GM23338 (cell line): Measurements from ENCODE around the gene PCSK7. TPM values are rescaled to one million over a fixed set of nuclear protein-coding genes. Genes with fewer than 3 reads are reported as not detected.

Source experiments
- ATAC-seq: fragments of 200-7000 bp; cut with Tn5 transposase; 3 replicates; pipeline ENCODE4 v1.9.1; 2020
- DNase-seq: peaks from one replicate; pipeline ENCODE4 v3.0.0-alpha.2; 2015; ENCODE audit warnings: low spot score
- H2AFZ ChIP-seq: fragments of 200-600 bp; sonication (generic); 2 replicates; pipeline ENCODE4 v1.8.0; 2016; ENCODE audit warnings: antibody characterized with exemption, mild to moderate bottlenecking, moderate library complexity
- H3F3A ChIP-seq: fragments of 200-600 bp; sonication (generic); replicated peaks from 2 replicates; pipeline ENCODE4 v1.8.0; 2017; ENCODE audit warnings: antibody characterized with exemption, mixed run types, low read depth
- H3K27ac ChIP-seq: fragments of 200-600 bp; sonication (generic); 2 replicates; pipeline ENCODE4 v1.6.1; 2016; ENCODE audit warnings: low read depth
- H3K27me3 ChIP-seq: fragments of 200-600 bp; sonication (generic); 2 replicates; pipeline ENCODE4 v1.8.0; 2016; ENCODE audit warnings: mild to moderate bottlenecking, mixed run types, moderate library complexity; ENCODE audit not compliant: insufficient read depth
- H3K36me3 ChIP-seq: fragments of 200-600 bp; sonication (generic); 2 replicates; pipeline ENCODE4 v1.8.0; 2016; ENCODE audit warnings: mild to moderate bottlenecking; ENCODE audit not compliant: insufficient read depth
- H3K4me1 ChIP-seq: fragments of 200-600 bp; sonication (generic); 2 replicates; pipeline ENCODE4 v1.8.0; 2016; ENCODE audit warnings: mild to moderate bottlenecking, moderate library complexity; ENCODE audit not compliant: insufficient read depth
- H3K4me2 ChIP-seq: fragments of 200-600 bp; sonication (generic); 2 replicates; pipeline ENCODE4 v1.7.1; 2017; ENCODE audit warnings: mixed run types
- H3K4me3 ChIP-seq: fragments of 200-600 bp; sonication (generic); 2 replicates; pipeline ENCODE4 v1.6.1; 2016; ENCODE audit warnings: mixed run types
- H3K79me2 ChIP-seq: fragments of 200-600 bp; sonication (generic); replicated peaks from 2 replicates; pipeline ENCODE4 v1.8.0; 2017; ENCODE audit warnings: mild to moderate bottlenecking; ENCODE audit not compliant: insufficient read depth
- H3K9me2 ChIP-seq: fragments of 200-600 bp; sonication (generic); 2 replicates; pipeline ENCODE4 v1.8.0; 2017; ENCODE audit not compliant: insufficient read depth
- H4K20me1 ChIP-seq: fragments of 200-600 bp; sonication (generic); replicated peaks from 2 replicates; pipeline ENCODE4 v1.8.0; 2017; ENCODE audit warnings: mild to moderate bottlenecking; ENCODE audit not compliant: insufficient read depth
- H3K27ac Mint-ChIP-seq: 2 replicates; pipeline ENCODE4 v1.8.0; 2020; ENCODE audit warnings: inconsistent platforms, mild to moderate bottlenecking, moderate library complexity, mixed read lengths
- H3K27me3 Mint-ChIP-seq: 3 replicates; pipeline ENCODE4 v1.8.0; 2022; ENCODE audit warnings: low read depth, mild to moderate bottlenecking, moderate library complexity, mixed read lengths, inconsistent platforms; ENCODE audit not compliant: insufficient read depth, poor library complexity
- H3K36me3 Mint-ChIP-seq: 3 replicates; pipeline ENCODE4 v1.8.0; 2021; ENCODE audit warnings: low read depth, mild to moderate bottlenecking, inconsistent platforms, moderate library complexity, mixed read lengths
- H3K4me1 Mint-ChIP-seq: 3 replicates; pipeline ENCODE4 v1.8.0; 2020; ENCODE audit warnings: mild to moderate bottlenecking, inconsistent platforms, mixed read lengths
- H3K4me3 Mint-ChIP-seq: 3 replicates; pipeline ENCODE4 v1.8.0; 2021; ENCODE audit warnings: moderate library complexity, mild to moderate bottlenecking, inconsistent platforms, mixed read lengths
- H3K9me3 Mint-ChIP-seq: 3 replicates; pipeline ENCODE4 v1.8.0; 2020; ENCODE audit warnings: moderate library complexity, mild to moderate bottlenecking, inconsistent platforms, mixed read lengths
- CREB1 ChIP-seq: fragments of 250-450 bp; sonication (Bioruptor Pico); IDR thresholded peaks from 2 replicates; pipeline ENCODE4 v1.5.0; 2020; ENCODE audit warnings: low read depth, mild to moderate bottlenecking, moderate library complexity
- EZH2 ChIP-seq: fragments of 200-600 bp; sonication (generic); IDR thresholded peaks from one replicate; pipeline ENCODE4 v1.8.0; 2017; ENCODE audit warnings: antibody characterized with exemption, mild to moderate bottlenecking, low read depth; ENCODE audit not compliant: unreplicated experiment
- EZH2phosphoT487 ChIP-seq: fragments of 200-600 bp; sonication (generic); IDR thresholded peaks from one replicate; pipeline ENCODE4 v1.8.1; 2018; ENCODE audit warnings: antibody characterized with exemption; ENCODE audit not compliant: unreplicated experiment
- JUNB ChIP-seq: IDR thresholded peaks from one replicate; pipeline ENCODE4 v1.6.1; 2016; ENCODE audit warnings: antibody characterized with exemption; ENCODE audit not compliant: unreplicated experiment
- NANOG ChIP-seq: IDR thresholded peaks from 2 replicates; pipeline ENCODE4 v1.6.1; 2016; ENCODE audit warnings: antibody characterized with exemption, borderline replicate concordance
- POLR2AphosphoS5 ChIP-seq: IDR thresholded peaks from 2 replicates; pipeline ENCODE4 v1.6.1; 2016; ENCODE audit warnings: antibody characterized with exemption, low read depth
- STAT1 ChIP-seq: IDR thresholded peaks from one replicate; pipeline ENCODE4 v1.6.1; 2016; ENCODE audit warnings: antibody characterized with exemption; ENCODE audit not compliant: unreplicated experiment
- ZNF114 ChIP-seq: fragments of 250-450 bp; sonication (Bioruptor Pico); IDR thresholded peaks from 2 replicates; pipeline ENCODE4 v1.5.0; 2020; ENCODE audit warnings: mild to moderate bottlenecking, moderate library complexity
- ZNF331 ChIP-seq: fragments of 250-450 bp; sonication (Bioruptor Pico); IDR thresholded peaks from 2 replicates; pipeline ENCODE4 v1.5.0; 2020; ENCODE audit warnings: low read depth, mild to moderate bottlenecking, moderate library complexity
- polyA plus RNA-seq: library from polyadenylated mRNA; unstranded; fragments of >200 nt; fragmentation: Nextera tagmentation; extraction: Ambion mirVana; gene quantifications from 2 replicates; pipeline ENCODE4 v1.2.1, GENCODE V29; 2016
- total RNA-seq: library from RNA; depleted of rRNA; stranded (reverse); fragments of >200 nt; shearing (Covaris generic); gene quantifications from 2 replicates; pipeline ENCODE4 v1.2.3, GENCODE V29; 2014
- TF ChIP-seq, protein P1 (sequence below), 2 experiments: fragments of 200-600 bp in 1 of 2; sonication (generic) in 1 of 2; conservative IDR thresholded peaks; 2 replicates each; pipeline versions ENCODE4 v1.5.1 to v1.6.1; 2016 to 2017; ENCODE audit warnings: antibody characterized with exemption in 2 of 2, low read depth in 2 of 2, mild to moderate bottlenecking in 2 of 2, moderate library complexity in 1 of 2
- TF ChIP-seq, protein P2 (sequence below): IDR thresholded peaks from 2 replicates; pipeline ENCODE4 v1.6.1; 2016; ENCODE audit warnings: antibody characterized with exemption
- TF ChIP-seq, protein P3 (sequence below): IDR thresholded peaks from one replicate; pipeline ENCODE4 v1.6.1; 2018; ENCODE audit warnings: antibody characterized with exemption; ENCODE audit not compliant: unreplicated experiment
- TF ChIP-seq, protein P4 (sequence below): fragments of 250-450 bp; sonication (Bioruptor Pico); IDR thresholded peaks from 2 replicates; pipeline ENCODE4 v1.5.0; 2020; ENCODE audit warnings: mild to moderate bottlenecking, moderate library complexity

Gene PCSK7
- total and polyA plus RNA-seq, 2 experiments from 2014 or later = 12.4 to 46.4 TPM

DNA sequence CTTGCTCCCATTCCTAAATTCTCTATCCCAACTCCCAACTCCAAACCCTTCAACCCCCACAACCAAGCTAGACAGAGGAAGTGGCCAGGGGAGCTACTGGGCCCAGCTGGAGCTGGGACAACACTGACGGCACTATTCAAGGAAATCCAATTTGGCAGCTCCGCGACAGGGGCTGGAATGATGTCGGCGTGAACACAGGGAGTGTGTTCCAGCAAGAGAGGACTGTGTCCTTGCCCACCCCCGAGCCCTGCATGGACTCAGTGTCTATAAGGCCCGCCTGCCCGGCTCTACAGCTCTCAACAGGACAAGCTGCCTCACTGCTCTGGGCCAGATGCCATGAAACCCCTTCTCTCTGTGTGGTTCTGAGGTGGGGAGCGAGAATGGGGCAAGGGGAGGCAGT lies 11.3 kb downstream of the PCSK7 start:
- H3K4me2 ChIP-seq = no peak overlapping the region
- DNase-seq = no peak
- no peaks in the 10 kb centered on the region for H3K9me3 Mint-ChIP-seq
- H3K27me3 ChIP-seq = no peaks in the 10 kb centered on the region
- peaks cover 25% of the 10 kb centered on the region for H3K36me3 Mint-ChIP-seq
- no peak overlapping the region for H3K27ac Mint-ChIP-seq
- peaks cover 8% of the 10 kb centered on the region; the same call in 1 of the 2 replicates for H4K20me1 ChIP-seq
- TF ChIP-seq STAT1 (no peak), JUNB (no peak), EZH2 (no peak), ZNF331 (CRISPR knock-in tag) (no peak), NANOG (no peak), ZNF114 (CRISPR knock-in tag) (no peak), POLR2AphosphoS5 (no peak), EZH2phosphoT487 (no peak), CREB1 (CRISPR knock-in tag) (no peak)
- TF ChIP-seq, protein P1, sequence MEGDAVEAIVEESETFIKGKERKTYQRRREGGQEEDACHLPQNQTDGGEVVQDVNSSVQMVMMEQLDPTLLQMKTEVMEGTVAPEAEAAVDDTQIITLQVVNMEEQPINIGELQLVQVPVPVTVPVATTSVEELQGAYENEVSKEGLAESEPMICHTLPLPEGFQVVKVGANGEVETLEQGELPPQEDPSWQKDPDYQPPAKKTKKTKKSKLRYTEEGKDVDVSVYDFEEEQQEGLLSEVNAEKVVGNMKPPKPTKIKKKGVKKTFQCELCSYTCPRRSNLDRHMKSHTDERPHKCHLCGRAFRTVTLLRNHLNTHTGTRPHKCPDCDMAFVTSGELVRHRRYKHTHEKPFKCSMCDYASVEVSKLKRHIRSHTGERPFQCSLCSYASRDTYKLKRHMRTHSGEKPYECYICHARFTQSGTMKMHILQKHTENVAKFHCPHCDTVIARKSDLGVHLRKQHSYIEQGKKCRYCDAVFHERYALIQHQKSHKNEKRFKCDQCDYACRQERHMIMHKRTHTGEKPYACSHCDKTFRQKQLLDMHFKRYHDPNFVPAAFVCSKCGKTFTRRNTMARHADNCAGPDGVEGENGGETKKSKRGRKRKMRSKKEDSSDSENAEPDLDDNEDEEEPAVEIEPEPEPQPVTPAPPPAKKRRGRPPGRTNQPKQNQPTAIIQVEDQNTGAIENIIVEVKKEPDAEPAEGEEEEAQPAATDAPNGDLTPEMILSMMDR (conservative IDR thresholded peaks at IDR 0.05; ENCODE audit: low read depth in 2 of 2) = no peak
- TF ChIP-seq, protein P2, sequence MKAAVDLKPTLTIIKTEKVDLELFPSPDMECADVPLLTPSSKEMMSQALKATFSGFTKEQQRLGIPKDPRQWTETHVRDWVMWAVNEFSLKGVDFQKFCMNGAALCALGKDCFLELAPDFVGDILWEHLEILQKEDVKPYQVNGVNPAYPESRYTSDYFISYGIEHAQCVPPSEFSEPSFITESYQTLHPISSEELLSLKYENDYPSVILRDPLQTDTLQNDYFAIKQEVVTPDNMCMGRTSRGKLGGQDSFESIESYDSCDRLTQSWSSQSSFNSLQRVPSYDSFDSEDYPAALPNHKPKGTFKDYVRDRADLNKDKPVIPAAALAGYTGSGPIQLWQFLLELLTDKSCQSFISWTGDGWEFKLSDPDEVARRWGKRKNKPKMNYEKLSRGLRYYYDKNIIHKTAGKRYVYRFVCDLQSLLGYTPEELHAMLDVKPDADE = no peak
- TF ChIP-seq, protein P3, sequence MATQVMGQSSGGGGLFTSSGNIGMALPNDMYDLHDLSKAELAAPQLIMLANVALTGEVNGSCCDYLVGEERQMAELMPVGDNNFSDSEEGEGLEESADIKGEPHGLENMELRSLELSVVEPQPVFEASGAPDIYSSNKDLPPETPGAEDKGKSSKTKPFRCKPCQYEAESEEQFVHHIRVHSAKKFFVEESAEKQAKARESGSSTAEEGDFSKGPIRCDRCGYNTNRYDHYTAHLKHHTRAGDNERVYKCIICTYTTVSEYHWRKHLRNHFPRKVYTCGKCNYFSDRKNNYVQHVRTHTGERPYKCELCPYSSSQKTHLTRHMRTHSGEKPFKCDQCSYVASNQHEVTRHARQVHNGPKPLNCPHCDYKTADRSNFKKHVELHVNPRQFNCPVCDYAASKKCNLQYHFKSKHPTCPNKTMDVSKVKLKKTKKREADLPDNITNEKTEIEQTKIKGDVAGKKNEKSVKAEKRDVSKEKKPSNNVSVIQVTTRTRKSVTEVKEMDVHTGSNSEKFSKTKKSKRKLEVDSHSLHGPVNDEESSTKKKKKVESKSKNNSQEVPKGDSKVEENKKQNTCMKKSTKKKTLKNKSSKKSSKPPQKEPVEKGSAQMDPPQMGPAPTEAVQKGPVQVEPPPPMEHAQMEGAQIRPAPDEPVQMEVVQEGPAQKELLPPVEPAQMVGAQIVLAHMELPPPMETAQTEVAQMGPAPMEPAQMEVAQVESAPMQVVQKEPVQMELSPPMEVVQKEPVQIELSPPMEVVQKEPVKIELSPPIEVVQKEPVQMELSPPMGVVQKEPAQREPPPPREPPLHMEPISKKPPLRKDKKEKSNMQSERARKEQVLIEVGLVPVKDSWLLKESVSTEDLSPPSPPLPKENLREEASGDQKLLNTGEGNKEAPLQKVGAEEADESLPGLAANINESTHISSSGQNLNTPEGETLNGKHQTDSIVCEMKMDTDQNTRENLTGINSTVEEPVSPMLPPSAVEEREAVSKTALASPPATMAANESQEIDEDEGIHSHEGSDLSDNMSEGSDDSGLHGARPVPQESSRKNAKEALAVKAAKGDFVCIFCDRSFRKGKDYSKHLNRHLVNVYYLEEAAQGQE = no peak
- TF ChIP-seq, protein P4, sequence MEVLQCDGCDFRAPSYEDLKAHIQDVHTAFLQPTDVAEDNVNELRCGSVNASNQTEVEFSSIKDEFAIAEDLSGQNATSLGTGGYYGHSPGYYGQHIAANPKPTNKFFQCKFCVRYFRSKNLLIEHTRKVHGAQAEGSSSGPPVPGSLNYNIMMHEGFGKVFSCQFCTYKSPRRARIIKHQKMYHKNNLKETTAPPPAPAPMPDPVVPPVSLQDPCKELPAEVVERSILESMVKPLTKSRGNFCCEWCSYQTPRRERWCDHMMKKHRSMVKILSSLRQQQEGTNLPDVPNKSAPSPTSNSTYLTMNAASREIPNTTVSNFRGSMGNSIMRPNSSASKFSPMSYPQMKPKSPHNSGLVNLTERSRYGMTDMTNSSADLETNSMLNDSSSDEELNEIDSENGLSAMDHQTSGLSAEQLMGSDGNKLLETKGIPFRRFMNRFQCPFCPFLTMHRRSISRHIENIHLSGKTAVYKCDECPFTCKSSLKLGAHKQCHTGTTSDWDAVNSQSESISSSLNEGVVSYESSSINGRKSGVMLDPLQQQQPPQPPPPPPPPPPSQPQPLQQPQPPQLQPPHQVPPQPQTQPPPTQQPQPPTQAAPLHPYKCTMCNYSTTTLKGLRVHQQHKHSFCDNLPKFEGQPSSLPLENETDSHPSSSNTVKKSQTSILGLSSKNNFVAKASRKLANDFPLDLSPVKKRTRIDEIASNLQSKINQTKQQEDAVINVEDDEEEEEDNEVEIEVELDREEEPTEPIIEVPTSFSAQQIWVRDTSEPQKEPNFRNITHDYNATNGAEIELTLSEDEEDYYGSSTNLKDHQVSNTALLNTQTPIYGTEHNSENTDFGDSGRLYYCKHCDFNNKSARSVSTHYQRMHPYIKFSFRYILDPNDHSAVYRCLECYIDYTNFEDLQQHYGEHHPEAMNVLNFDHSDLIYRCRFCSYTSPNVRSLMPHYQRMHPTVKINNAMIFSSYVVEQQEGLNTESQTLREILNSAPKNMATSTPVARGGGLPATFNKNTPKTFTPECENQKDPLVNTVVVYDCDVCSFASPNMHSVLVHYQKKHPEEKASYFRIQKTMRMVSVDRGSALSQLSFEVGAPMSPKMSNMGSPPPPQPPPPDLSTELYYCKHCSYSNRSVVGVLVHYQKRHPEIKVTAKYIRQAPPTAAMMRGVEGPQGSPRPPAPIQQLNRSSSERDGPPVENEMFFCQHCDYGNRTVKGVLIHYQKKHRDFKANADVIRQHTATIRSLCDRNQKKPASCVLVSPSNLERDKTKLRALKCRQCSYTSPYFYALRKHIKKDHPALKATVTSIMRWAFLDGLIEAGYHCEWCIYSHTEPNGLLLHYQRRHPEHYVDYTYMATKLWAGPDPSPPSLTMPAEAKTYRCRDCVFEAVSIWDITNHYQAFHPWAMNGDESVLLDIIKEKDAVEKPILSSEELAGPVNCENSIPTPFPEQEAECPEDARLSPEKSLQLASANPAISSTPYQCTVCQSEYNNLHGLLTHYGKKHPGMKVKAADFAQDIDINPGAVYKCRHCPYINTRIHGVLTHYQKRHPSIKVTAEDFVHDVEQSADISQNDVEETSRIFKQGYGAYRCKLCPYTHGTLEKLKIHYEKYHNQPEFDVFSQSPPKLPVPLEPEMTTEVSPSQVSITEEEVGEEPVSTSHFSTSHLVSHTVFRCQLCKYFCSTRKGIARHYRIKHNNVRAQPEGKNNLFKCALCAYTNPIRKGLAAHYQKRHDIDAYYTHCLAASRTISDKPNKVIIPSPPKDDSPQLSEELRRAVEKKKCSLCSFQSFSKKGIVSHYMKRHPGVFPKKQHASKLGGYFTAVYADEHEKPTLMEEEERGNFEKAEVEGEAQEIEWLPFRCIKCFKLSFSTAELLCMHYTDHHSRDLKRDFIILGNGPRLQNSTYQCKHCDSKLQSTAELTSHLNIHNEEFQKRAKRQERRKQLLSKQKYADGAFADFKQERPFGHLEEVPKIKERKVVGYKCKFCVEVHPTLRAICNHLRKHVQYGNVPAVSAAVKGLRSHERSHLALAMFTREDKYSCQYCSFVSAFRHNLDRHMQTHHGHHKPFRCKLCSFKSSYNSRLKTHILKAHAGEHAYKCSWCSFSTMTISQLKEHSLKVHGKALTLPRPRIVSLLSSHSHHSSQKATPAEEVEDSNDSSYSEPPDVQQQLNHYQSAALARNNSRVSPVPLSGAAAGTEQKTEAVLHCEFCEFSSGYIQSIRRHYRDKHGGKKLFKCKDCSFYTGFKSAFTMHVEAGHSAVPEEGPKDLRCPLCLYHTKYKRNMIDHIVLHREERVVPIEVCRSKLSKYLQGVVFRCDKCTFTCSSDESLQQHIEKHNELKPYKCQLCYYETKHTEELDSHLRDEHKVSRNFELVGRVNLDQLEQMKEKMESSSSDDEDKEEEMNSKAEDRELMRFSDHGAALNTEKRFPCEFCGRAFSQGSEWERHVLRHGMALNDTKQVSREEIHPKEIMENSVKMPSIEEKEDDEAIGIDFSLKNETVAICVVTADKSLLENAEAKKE = no peak
- H3K36me3 ChIP-seq = 0 out of 2 replicates have a peak, but pooled peaks cover 6% of the 10 kb centered on the region
- no peak overlapping the region for H3K4me3 ChIP-seq
- H3K4me1 Mint-ChIP-seq = peaks cover 8% of the 10 kb centered on the region
- no peak overlapping the region for H2AFZ ChIP-seq
- H3K27ac ChIP-seq = no peak overlapping the region
- no peak for ATAC-seq
- no peaks in the 10 kb centered on the region for H3K9me2 ChIP-seq
- no peaks in the 10 kb centered on the region for H3F3A ChIP-seq
- no peaks in the 10 kb centered on the region for H3K4me1 ChIP-seq
- no peak overlapping the region for H3K4me3 Mint-ChIP-seq
- H3K79me2 ChIP-seq = no peaks in the 10 kb centered on the region
- H3K27me3 Mint-ChIP-seq = peaks cover 9% of the 10 kb centered on the region
